GM19438 (cell line): ENCODE measurements around the gene C1QTNF2.

Source experiments
- ATAC-seq: cut with Tn5 transposase; IDR thresholded peaks from one replicate; pipeline ENCODE4 v1.9.1; 2021; ENCODE audit warnings: low read depth; ENCODE audit not compliant: unreplicated experiment

C1QTNF2 gene

GRCh38 chr5:160375166-160375565 is 4.7 kb upstream of the C1QTNF2 start:
- no peak for ATAC-seq

GRCh38 chr5:160371294-160371693 is 868 bp upstream of the C1QTNF2 start:
- ATAC-seq, result no peak

- no peak for ATAC-seq
These were observed 248 bp upstream of the C1QTNF2 start for GRCh38 chr5:160370713-160371034.

GRCh38 chr5:160367885-160368284 is 2.5 kb downstream of the C1QTNF2 start:
- ATAC-seq, result no peak

DNA sequence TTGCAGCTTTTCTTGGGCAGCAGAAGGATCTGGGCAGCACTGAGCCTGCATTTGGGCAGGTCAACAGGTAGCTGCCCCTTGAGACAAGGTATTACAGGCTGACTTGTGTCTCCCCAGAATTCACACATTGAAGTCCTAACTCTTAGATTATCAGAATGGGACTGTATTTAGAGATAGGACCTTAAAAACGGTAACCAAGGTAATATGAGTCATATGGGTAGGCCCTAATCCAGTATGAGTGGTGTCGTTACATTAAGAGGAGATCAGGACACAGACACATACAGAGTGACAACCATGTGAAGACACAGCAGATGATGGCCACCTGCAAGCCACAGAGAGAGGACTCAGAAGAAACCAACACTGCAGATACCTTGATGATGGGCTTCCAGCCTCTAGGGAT is 3.2 kb downstream of the C1QTNF2 start:
- ATAC-seq, result no peak

DNA sequence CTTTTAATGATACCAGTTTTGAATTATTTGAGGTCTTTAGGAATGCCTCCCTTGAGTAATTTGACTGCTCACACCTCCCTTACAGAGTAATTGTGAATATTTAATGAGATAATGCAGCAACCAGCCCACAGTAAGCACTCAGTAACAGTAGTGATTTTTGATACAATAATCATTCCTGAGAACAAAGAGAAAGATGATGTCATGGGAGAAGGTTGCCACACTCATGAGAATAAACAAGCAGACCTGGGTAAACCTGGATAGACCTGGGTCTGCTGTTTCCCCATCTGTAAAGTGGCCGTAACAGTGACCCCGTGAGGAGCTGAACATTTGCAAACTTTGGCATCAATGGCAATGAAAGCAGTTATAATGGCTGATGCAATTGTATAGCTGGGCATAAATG is 4.2 kb downstream of the C1QTNF2 start:
- no peak for ATAC-seq

- no peak for ATAC-seq
These were observed 6.6 kb downstream of the C1QTNF2 start for GRCh38 chr5:160363660-160364395.

GRCh38 chr5:160363211-160363610 is 7.2 kb downstream of the C1QTNF2 start:
- no peak for ATAC-seq

DNA sequence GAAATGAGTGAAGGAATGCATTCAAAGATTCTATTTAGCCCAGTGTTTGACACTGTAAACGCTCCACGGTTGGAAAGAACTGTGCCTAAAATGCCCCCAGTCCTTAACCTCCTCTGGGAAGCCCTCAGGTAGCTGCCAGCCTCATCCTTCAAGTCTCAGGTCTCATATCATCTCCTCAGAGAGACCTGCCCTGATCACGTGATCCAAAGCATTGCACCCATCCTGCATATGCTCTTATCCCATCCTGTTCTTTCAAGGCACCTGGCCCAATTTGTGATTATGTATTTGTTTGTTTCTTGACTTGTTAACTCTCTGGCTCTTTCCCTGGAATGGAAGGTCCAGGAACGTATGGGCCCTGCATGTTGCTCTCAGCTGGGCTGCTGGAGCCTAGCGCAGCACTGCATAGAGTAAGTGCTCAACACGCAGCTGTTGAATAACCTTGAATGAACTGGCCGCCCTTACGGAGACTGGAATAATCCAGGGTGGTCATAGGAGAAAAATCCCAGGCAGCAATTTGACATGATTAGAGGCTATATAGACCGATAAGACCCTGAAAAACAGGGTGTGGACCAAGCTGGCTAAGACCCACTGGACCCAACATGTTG is 8.7 kb downstream of the C1QTNF2 start:
- no peak for ATAC-seq

DNA sequence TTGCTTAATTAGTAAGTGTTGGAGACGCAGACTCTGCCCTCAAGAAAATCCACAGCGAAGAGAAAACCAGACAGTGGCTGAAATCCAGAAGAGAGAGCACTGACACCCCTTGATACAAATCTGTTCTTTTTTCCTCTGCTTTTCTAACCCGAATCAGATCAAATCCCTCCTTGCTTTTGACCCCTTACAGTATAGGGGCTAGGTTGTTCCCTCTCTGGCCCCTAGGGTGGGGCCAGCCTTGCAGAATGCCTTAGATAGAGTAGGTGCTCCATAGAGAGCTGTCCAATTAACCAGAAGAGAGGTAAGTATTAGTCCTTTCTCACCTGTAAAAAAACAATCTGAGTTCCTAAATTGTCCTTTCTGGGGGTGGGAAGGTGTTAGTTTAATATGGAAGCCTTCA is 10.1 kb downstream of the C1QTNF2 start:
- ATAC-seq, result no peak

DNA sequence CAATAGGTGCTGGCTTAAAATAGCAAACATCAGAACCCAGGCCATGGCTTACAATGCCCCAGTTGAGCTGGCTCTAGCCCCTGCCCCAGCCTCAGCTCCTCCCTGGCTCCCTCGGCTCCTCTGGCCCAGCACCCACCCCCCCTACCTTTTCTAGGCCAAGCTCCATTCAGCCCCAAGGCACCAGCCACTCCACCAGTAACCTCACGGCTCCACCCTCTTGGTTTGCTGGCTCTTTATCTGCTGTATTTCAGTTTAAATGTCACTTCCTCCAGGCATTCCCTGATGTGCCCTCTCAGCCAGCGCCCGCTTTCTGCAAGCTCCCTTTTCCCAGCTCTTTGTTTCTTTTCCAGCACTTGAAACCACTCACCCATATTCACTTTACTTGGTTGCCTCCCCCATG is 10.6 kb downstream of the C1QTNF2 start:
- ATAC-seq, result no peak

- ATAC-seq, result no peak
These were observed 11.2 kb downstream of the C1QTNF2 start for GRCh38 chr5:160359242-160359641.

DNA sequence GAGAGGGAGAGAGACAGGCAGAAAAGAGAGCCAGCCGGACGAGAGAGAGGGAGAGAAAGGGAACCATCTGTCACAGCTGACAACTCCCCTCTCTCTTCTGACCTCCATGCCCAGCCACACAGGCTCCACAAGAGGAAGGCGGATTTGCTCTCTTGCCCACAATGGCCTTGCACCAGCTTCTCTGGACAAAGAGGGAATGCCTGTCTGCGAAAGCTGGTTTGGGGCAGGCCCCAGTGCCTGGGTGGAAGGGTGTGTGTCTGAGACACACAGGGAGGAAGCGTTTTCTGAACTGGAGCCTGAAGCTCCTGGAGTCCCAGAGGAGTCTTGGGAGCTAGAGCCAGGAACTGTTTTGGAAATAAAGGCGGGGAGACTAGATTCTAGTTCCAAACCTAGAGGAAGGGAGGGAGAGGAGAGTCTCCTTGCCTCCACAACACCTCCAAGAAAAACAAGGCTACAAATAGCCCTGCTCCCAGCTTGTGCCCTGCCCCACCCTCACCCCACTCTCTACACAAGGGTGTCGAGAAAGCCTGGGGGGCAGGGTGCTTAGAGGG is 12.5 kb downstream of the C1QTNF2 start:
- no peak for ATAC-seq

GRCh38 chr5:160357394-160357793 is 13.0 kb downstream of the C1QTNF2 start:
- no peak for ATAC-seq

DNA sequence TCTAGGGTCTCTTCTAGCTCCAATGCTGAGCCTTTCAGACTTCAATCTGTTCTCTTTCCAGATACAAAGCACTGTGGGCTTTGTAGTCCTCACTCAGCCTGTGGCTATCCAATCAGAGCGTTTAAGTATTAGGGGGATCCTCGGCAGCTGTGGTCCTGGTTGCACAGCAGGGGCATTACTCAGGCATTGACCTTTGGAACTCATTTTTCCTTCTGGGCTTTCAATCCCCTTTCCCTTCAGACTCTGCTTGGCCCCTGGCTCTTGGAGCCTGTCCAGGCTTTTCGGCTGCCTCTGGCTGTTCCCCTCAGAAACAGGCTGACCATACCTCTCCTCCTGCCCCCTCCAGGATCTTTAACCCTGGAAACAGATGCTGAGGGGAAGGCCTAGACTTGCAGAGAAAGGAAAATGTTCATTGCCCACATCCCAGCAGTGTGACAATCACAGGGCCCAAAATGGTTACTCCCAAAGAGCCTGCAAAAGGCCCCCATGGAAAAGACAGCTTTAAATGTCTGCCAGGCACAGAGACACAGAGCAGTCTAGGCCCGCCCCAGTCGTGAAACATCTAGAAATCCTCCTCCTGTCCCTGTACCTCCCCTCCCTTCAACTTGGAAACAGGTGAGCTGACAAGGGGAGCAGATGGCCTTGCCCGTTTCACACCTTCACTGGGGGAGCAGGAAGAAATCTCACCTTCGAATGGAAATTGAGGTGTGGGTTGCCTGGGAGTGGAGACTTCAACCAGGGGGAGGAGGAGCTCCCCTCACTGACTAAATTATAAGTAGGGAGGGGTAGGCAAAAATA is 13.7 kb downstream of the C1QTNF2 start:
- no peak for ATAC-seq

GRCh38 chr5:160354666-160355065 is 15.8 kb downstream of the C1QTNF2 start:
- ATAC-seq, result no peak

- no peak for ATAC-seq
These were observed 17.0 kb downstream of the C1QTNF2 start for GRCh38 chr5:160353379-160353778.

DNA sequence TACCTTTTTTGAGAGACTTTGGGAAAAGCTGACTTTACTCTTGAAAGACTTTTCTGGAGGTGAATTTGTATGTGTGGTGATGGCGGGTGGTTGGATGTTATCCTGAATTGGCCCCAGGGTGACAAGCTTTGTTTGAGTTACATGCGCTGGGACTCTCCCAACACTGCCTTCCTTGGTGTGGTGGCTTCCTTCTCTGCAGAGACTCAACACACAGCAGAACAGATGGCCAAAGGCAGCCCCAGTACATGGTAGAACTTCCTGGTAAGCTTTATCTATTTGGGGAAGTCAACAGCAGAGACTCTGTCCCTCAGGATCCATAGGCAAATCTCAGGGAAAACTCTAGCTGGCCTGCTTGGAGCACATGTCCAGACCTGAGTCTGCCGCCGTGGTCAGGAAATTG is 18.1 kb downstream of the C1QTNF2 start:
- ATAC-seq, result no peak

DNA sequence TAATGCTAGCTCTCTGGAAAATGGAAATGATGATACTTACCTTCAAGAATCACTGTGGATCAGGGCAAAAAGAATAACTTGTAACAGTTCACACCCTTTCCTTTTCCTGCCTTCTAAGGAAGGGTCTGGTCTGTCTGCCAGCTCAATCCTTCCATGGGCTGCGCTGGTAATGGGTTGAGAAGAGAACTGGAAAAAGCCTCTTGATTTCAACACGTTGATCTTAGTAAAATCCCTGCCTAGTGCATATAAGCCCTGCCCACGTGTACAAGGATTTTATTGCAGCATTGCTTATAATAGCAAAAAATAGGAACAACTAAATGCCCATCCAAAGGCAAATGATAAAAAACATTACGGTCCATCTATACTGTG is 20.5 kb downstream of the C1QTNF2 start:
- no peak for ATAC-seq

GRCh38 chr5:160349249-160349934 is 21.0 kb downstream of the C1QTNF2 start:
- ATAC-seq, result no peak

- no peak for ATAC-seq
These were observed 22.3 kb downstream of the C1QTNF2 start for GRCh38 chr5:160348080-160348479.
